Liver (tissue), 3 donors: ENCODE results near the gene AKIRIN1.

Source experiments
- EGR1 ChIP-seq, 2 donors: IDR thresholded peaks; 2 replicates each; pipeline ENCODE4 v1.6.1; 2016 to 2018; ENCODE audit warnings: antibody characterized with exemption in 2 of 2, low read depth in 2 of 2
- FOXA1 ChIP-seq: IDR thresholded peaks from 2 replicates; pipeline ENCODE4 v1.6.1; 2016; ENCODE audit warnings: antibody characterized with exemption
- GABPA ChIP-seq, 2 donors: IDR thresholded peaks in 1 of 2; conservative IDR thresholded peaks in 1 of 2; 2 replicates each; pipeline ENCODE4 v1.6.1; 2016; ENCODE audit warnings: antibody characterized with exemption in 2 of 2, mild to moderate bottlenecking in 1 of 2, moderate library complexity in 1 of 2
- JUND ChIP-seq, 2 donors: IDR thresholded peaks; 2 replicates each; pipeline ENCODE4 v1.6.1; 2016; ENCODE audit warnings: antibody characterized with exemption in 2 of 2
- RAD21 ChIP-seq, 2 donors: IDR thresholded peaks; 2 replicates each; pipeline ENCODE4 v1.6.1; 2016; ENCODE audit warnings: antibody characterized with exemption in 2 of 2, mild to moderate bottlenecking in 2 of 2
- RXRA ChIP-seq, 2 donors: IDR thresholded peaks; 2 replicates each; pipeline ENCODE4 v1.6.1; 2017 to 2018; ENCODE audit warnings: antibody characterized with exemption in 2 of 2, mild to moderate bottlenecking in 1 of 2
- TAF1 ChIP-seq: conservative IDR thresholded peaks from 2 replicates; pipeline ENCODE4 v1.6.1; 2016; ENCODE audit warnings: antibody characterized with exemption, mild to moderate bottlenecking
- YY1 ChIP-seq: IDR thresholded peaks from 2 replicates; pipeline ENCODE4 v1.6.1; 2016; ENCODE audit warnings: antibody characterized with exemption, mild to moderate bottlenecking
- TF ChIP-seq, protein P1 (sequence below): fragments of 150-350 bp; IDR thresholded peaks from 2 replicates; pipeline ENCODE4 v1.5.1; 2017; ENCODE audit warnings: improper control_type of control experiment, low read depth, low read length; ENCODE audit not compliant: missing input control
- TF ChIP-seq, protein P2 (sequence below): IDR thresholded peaks from 2 replicates; pipeline ENCODE4 v1.6.1; 2016; ENCODE audit warnings: antibody characterized with exemption
- TF ChIP-seq, protein P3 (sequence below): IDR thresholded peaks from 2 replicates; pipeline ENCODE4 v1.6.1; 2016; ENCODE audit warnings: antibody characterized with exemption
- donor health status: healthy.
- donor health status: healthy.

DNA sequence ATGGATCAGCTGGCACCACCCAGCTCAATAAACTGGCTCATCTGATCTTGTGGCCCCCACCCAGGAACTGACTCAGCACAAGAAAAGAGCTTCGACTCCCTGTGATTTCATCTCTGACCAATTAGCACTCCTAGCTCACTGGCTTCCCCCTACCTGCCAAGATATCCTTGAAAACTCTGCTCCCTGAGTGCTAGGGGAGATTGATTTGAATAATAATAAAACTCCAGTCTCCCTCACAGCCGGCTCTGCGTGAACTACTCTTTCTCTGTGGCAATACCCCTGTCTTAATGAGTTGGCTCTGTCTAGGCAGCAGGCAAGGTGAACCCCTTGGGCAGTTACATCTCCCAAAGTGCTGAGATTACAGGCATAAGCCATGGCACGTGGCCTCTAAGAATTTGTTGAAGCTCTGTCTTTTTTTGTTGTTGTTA lies 37.6 kb upstream of the AKIRIN1 start:
- TF ChIP-seq, protein P1, sequence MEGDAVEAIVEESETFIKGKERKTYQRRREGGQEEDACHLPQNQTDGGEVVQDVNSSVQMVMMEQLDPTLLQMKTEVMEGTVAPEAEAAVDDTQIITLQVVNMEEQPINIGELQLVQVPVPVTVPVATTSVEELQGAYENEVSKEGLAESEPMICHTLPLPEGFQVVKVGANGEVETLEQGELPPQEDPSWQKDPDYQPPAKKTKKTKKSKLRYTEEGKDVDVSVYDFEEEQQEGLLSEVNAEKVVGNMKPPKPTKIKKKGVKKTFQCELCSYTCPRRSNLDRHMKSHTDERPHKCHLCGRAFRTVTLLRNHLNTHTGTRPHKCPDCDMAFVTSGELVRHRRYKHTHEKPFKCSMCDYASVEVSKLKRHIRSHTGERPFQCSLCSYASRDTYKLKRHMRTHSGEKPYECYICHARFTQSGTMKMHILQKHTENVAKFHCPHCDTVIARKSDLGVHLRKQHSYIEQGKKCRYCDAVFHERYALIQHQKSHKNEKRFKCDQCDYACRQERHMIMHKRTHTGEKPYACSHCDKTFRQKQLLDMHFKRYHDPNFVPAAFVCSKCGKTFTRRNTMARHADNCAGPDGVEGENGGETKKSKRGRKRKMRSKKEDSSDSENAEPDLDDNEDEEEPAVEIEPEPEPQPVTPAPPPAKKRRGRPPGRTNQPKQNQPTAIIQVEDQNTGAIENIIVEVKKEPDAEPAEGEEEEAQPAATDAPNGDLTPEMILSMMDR: no peak
- no peak for TF ChIP-seq FOXA1
- TF ChIP-seq RAD21 (IDR thresholded peaks at IDR 0.05): no peak
- no peak for TF ChIP-seq EGR1 (IDR thresholded peaks at IDR 0.05; ENCODE audit: low read depth in 2 of 2)
- no peak for TF ChIP-seq TAF1
- TF ChIP-seq JUND (IDR thresholded peaks at IDR 0.05): no peak
- TF ChIP-seq YY1: no peak
- no peak for TF ChIP-seq RXRA (IDR thresholded peaks at IDR 0.05)
- TF ChIP-seq, protein P2, sequence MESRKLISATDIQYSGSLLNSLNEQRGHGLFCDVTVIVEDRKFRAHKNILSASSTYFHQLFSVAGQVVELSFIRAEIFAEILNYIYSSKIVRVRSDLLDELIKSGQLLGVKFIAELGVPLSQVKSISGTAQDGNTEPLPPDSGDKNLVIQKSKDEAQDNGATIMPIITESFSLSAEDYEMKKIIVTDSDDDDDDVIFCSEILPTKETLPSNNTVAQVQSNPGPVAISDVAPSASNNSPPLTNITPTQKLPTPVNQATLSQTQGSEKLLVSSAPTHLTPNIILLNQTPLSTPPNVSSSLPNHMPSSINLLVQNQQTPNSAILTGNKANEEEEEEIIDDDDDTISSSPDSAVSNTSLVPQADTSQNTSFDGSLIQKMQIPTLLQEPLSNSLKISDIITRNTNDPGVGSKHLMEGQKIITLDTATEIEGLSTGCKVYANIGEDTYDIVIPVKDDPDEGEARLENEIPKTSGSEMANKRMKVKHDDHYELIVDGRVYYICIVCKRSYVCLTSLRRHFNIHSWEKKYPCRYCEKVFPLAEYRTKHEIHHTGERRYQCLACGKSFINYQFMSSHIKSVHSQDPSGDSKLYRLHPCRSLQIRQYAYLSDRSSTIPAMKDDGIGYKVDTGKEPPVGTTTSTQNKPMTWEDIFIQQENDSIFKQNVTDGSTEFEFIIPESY: no peak
- no peak for TF ChIP-seq GABPA (IDR thresholded peaks at IDR 0.05 in 1 of 2, conservative IDR thresholded peaks at IDR 0.05 in 1 of 2)
- TF ChIP-seq, protein P3, sequence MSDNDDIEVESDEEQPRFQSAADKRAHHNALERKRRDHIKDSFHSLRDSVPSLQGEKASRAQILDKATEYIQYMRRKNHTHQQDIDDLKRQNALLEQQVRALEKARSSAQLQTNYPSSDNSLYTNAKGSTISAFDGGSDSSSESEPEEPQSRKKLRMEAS: no peak
